Right lobe of liver (tissue), 4 donors: ENCODE measurements around the gene NFIA.

ENCODE experiments used
- CTCF ChIP-seq, 4 donors: fragments of 200-600 bp in 3 of 4; fragments of 450-650 bp in 1 of 4; IDR thresholded peaks; one replicate each; pipeline versions ENCODE4 v1.5.1 to v1.8.0; 2016 to 2022; ENCODE audit warnings: antibody characterized with exemption in 4 of 4, mild to moderate bottlenecking in 2 of 4
- POLR2A ChIP-seq: fragments of 450-650 bp; IDR thresholded peaks from one replicate; pipeline ENCODE4 v1.6.1; 2017; ENCODE audit warnings: antibody characterized with exemption, mild to moderate bottlenecking
- donor health status: DM: no; HTN: no; CAD: no.
- donor health status: DM: no; HTN: no; CAD: no.
- donor health status: DM: no; HTN: yes; CAD: no.

DNA sequence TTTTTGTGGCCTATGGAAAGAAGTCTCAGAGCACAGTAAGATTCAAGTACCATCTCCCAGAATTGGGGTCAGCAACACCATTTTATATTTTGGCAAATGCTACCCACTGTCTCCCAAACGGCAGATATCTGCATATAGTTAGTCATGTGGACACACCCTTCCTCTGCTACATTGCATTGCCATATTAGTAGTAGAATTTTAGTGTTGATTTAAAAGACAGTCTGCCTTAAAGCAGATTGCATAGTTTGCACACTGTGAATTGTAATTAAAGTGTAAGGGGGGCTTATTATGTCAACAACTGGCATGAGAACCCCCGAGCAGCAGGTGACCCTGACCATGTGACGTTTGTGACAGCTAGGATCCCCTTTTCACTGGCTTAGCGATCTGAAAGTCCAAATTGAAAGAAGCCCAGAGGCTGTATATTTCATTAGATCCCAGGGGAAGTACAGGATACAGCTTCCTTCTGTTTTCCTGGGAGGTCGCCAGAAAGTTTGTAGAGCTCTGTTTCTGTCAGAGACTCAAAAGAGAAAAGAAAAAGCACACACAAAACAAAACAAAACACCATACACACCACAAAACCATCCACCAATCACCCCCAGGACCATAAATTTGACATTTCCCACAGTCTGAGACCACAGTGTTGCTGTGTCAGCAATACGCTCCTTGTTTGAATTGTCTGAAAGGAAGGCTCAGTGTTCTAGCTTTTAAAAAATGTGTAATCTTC lies 172.4 kb downstream of the NFIA start:
- no peak for TF ChIP-seq POLR2A
- no peak for TF ChIP-seq CTCF (IDR thresholded peaks at IDR 0.05)
